NCI-H1694 treated with DMSO at 0.1 percent for 48 hours (cell line): Measurements from ENCODE around the gene LAMC3.
"Not testable (repeated sequence)": the region's sequence is repeated elsewhere in the genome, so short reads cannot be mapped to it uniquely, and the experiment has no call there.

ENCODE experiments used
- DNase-seq: peaks from one replicate; lab custom pipeline; 2025; lab: John Stamatoyannopoulos, UW

Gene LAMC3

DNA sequence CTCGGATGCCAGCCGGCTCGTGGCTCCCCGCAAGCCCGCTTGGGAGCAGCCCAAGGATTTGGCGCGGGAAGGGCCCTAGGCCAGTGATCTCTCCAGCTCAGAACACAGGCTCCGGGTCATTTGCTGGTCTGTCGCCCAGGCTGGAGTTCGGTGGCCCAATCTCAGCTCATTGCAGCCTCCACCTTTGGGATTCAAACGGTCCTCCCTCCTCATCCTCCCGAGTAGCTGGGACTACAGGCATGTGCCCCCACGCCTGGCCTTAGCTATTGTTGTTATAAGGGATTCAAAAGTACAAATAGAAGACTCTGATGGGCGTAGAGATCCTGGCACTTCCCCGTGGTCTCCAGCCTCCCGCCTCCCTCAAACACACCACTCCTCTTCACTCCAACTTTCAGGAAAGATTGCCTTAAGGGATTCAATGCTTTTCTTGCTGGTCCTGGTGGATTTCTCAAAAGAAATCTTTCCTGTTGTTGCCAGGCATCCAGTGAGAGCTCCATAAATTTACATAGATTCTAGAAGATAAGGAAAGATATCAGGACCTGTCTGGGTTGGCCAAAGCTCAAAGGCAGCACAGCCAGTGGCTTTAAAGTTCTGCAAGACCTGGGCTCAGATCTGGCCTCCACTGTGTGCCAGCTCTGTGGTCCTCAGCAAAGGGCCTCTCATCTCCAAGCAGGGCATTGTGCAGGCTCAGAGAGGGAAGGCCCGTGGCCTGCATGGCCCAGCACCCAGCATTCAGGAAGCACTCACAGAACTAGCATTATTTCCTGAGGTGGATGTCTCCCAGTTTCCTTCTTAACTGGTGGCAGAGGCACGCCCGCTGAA lies 88.4 kb downstream of the LAMC3 start:
- no peak for DNase-seq

GRCh38 chr9:131097948-131098278 lies 88.9 kb downstream of the LAMC3 start:
- DNase-seq, result no peak

GRCh38 chr9:131098391-131099101 lies 89.6 kb downstream of the LAMC3 start:
- DNase-seq, result no peak

GRCh38 chr9:131099102-131099606 lies 90.2 kb downstream of the LAMC3 start:
- DNase-seq, result no peak

- not testable (repeated sequence) for DNase-seq
Observed at GRCh38 chr9:131099845-131100244, 90.9 kb downstream of the LAMC3 start.

GRCh38 chr9:131100445-131100844 lies 91.5 kb downstream of the LAMC3 start:
- DNase-seq, result no peak

DNA sequence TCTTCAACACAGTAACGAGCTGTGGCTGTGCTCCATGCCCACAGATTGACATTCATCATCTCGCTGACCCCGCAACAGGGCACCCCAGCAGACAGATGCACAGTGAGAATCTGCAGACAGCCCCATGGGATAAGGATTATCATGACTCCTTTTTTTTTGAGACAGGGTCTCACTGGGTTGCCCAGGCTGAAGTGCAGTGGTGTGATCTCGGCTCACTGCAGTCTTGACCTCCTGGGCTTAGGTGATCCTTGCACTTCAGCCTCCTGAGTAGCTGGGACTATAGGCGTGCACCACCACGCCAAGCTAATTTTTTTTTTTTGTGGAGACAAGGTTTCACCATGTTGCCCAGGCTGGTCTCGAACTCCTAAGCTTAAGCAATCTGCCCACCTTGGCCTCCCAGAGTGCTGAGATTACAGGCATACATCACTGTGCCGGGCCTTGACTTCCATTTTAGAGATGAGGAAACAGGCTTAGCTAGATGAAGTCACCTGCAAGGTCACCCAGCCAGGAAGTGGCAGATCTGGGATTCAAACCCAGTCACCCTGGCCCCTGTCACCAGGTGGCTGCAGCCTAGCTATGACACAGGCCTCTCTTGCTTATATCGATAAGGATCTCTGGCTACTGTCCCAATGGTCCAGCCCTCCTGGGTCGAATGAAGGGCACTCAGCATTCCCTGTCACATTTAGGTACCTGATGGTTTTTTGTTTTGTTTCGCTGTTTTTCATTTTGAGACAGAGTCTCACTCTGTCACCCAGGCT lies 92.4 kb downstream of the LAMC3 start:
- no peak for DNase-seq

GRCh38 chr9:131103024-131103423 lies 94.0 kb downstream of the LAMC3 start:
- DNase-seq, result no peak

GRCh38 chr9:131103535-131103934 lies 94.6 kb downstream of the LAMC3 start:
- no peak for DNase-seq

DNA sequence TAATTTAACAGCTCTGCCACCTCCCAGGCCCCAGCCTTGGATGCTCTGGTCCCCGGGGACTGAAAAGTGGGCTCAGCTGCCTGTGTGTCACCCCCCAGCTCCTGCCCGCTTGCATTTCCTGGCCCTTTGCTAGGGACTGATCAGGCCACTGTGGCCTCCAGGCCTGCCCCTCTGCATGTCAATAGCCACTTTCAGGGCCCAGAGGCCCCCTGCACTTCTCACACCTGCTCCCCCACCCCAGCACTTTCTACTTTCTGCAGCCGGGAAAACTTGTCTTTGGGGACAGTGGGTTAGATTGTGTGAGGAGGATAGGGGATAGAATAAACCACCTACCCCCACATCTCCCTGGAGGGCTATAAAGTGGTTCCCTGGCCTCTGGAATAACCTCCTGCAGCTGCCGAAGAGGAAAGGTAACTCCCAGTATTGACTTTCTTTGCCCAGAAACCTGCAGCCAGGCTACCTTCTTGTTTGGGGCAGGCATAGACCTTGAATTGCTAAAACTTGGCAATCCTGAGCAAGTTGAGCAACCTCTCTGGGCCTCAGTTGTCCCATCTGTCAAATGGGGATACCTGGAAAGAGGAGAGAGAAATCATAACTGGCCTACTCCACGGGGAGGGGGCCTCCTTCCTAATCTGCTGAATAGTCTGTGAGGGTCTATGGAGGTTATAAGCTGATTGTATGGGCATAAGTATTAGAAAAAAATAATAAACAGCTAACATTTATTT lies 95.2 kb downstream of the LAMC3 start:
- DNase-seq, result no peak

GRCh38 chr9:131105952-131106351 lies 97.0 kb downstream of the LAMC3 start:
- no peak for DNase-seq

DNA sequence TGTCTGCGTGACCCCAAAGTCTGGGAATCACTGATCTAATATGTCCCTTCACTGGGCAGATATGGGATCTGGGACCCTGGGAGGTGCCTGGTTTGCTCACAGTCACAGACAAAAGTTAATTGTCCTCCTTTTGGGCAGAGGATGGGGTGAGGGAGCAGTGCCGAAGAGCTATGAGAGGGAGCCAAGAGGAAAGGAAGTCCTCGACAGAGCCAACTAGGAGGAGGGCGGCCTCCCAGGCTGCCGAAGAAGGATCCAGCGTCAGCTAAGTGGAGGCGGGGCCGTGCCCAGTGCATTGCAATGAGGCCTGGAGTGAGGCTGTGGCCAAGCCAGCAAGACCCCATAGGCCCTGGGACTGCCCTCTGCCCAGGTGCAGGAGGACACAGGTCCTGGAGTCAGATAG lies 98.8 kb downstream of the LAMC3 start:
- no peak for DNase-seq

DNA sequence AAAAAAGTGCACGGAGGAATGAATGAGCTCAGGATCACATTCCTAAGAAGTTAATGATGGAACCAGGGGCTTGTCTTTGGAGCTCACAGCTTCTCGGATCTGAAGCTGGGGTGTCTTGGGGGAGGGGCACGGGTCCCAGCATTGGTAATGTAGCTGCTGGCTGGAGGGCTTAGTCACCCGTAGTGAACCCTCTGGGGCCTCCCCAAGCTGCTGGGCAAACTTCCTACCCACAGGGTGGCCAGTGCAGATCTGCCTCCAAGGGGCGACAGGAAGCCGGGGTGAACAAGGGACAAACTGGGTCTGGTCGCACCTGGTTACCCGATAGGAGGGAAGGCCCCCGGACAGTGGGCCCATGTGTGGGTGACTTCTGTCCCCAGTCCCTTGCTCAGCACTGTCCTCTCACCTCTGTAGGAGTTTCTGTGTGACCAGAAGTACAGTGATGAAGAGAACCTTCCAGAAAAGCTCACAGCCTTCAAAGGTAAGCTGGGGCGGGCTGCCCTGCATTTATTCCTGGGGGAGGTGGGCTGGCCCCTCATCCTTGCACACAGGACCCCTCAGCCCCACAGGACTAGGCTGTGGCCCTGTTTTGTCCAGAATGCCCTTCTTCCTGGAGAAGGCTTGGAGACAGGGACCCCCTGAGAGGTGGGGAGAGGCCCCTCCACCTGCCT lies 102.3 kb downstream of the LAMC3 start:
- no peak for DNase-seq

DNA sequence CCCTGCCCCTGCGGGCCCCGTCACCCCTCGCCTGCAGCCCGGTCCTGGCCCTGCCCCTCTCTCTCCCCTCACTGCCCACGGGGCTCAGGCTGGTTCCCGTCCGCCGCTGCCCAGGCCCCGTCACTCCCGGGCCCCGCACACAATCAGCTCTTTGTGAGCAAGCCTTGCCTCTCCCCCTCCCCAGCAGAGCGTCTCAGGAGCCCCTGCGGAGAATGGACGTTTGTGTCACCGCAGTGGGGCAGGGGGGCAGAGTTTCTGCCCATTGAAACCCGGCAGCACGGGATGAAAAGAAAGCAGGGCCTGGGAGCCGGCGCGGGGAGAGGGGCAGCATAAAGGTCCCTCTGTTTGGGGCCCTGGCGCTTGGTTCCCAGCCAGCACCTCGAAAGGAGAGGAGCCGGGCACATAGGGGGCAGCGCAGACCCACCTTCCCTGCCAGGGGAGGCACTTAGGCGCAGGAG lies 102.9 kb downstream of the LAMC3 start:
- no peak for DNase-seq

DNA sequence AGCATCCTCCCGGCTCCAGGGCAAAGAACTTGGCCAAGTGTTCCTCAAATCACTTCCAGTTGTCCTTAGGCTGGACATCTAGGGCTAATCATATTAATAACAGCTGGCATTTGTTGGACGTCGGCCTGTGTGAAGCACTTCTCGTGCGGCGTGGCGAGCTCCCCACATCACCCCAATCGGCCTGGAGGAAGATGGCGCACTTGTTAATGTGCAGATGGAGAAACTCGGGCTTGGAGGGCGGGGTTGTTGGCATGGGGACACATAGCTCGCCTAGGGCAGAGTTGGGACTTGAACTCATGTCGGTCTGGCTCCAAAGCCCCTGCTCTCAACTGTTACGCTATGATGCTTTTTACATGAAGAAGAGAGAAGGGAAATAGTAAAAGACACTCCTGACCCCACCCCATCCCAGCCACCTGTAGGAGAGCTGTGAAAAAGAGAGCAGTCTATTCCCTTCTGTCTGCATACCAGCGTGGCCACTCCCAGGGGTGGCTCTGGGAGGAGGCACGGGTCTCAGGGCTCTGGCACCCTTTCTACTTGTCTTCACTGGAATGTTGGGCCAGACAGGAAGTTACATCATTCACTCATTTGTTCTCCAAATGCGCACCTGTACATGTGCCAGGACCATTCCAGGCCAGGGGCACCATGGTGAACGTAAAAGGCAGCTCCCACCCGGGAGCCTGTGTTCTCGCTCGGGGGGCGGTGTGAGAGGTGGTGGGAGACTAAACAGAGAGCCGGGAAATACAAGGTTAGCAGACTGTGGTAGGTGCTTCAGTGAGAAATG lies 103.6 kb downstream of the LAMC3 start:
- DNase-seq, result no peak

GRCh38 chr9:131113655-131114054 lies 104.7 kb downstream of the LAMC3 start:
- DNase-seq, result no peak

GRCh38 chr9:131114084-131114535 lies 105.1 kb downstream of the LAMC3 start:
- no peak for DNase-seq

DNA sequence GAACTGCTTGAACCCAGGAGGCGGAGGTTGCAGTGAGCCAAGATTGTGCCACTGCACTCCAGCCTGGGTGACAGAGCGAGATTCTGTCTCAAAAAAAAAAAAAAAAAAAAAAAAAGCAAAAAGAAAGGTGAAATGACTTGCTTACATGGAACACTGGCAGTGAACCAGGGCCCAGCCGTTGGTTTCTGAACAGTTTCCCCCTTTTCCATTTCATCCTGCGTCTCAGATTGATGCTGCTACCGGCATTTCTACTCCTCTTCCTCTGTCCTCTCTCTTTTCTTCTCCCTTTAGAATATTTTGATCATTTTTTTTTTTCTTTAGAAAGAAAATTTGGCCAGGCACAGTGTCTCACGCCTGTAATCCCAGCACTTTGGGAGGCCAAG lies 106.4 kb downstream of the LAMC3 start:
- DNase-seq, result not testable (repeated sequence)

DNA sequence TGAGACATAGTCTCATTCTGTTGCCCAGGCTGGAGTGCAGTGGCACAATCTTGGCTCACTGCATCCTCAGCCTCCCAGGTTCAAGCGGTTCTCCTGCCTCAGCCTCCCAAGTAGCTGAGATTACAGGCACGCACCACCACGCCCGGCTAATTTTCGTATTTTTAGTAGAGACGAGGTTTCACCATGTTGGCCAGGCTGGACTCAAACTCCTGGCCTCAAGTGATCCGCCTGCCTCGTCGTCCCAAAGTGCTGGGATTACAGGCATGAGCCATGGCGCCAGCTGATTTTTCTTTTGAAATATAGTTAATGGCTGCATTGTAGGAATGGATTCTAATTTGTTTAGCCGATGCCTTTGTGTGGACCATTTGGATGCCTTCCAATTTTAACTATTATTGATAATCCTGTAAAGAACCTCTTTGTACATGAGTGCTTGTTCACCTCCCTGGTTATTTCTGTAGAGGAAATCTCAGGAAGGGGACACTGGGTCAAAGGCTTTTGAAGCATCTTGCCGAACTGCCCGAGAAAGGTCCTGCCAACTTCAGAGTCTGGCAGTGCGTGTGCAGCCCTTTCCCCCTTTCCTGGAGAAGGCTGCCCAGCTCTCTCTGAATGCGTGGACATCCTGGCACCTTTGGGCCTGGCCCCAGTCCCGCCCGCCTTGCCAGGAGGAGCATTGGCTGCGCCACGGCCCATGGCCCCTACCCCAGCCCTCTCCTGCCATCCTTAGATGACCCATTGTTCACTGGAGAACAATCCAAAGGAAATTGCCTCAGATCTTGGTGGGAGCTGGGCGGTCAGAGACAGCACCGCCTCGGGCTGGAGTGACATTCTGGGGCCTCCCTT lies 107.5 kb downstream of the LAMC3 start:
- DNase-seq, result no peak
